SH-SY5Y (cell line): ENCODE results near the gene SIGMAR1.

ENCODE experiments used
- GATA2 ChIP-seq: IDR thresholded peaks from 2 replicates; pipeline ENCODE4 v1.6.1; 2011; ENCODE audit warnings: mild to moderate bottlenecking, low read depth, low read length
- GATA3 ChIP-seq: IDR thresholded peaks from 2 replicates; pipeline ENCODE4 v1.6.1; 2011; ENCODE audit warnings: low read depth, mild to moderate bottlenecking, low read length, moderate library complexity

The SIGMAR1 gene

GRCh38 chr9:34606905-34607304 is 30.7 kb downstream of the SIGMAR1 start:
- no peak for TF ChIP-seq GATA3
- TF ChIP-seq GATA2 = no peak

GRCh38 chr9:34606190-34606589 is 31.4 kb downstream of the SIGMAR1 start:
- no peak for TF ChIP-seq GATA2
- TF ChIP-seq GATA3 = no peak

GRCh38 chr9:34603610-34604231 is 33.9 kb downstream of the SIGMAR1 start:
- no peak for TF ChIP-seq GATA3
- TF ChIP-seq GATA2 = no peak

GRCh38 chr9:34601937-34602573 is 35.5 kb downstream of the SIGMAR1 start:
- TF ChIP-seq GATA2 (no peak), GATA3 (no peak)

- TF ChIP-seq GATA2 = no peak
- no peak for TF ChIP-seq GATA3
Measured at GRCh38 chr9:34600908-34601307, 36.7 kb downstream of the SIGMAR1 start.

- no peak for TF ChIP-seq GATA2
- TF ChIP-seq GATA3 = no peak
Measured at GRCh38 chr9:34599546-34599945, 38.0 kb downstream of the SIGMAR1 start.

GRCh38 chr9:34594177-34594576 is 43.4 kb downstream of the SIGMAR1 start:
- TF ChIP-seq GATA2 (no peak), GATA3 (no peak)

- no peak for TF ChIP-seq GATA2
- TF ChIP-seq GATA3 = no peak
Measured at GRCh38 chr9:34592895-34593601, 44.5 kb downstream of the SIGMAR1 start.

GRCh38 chr9:34591917-34592866 is 45.4 kb downstream of the SIGMAR1 start:
- TF ChIP-seq GATA3 (no peak), GATA2 (no peak)

GRCh38 chr9:34591248-34591916 is 46.2 kb downstream of the SIGMAR1 start:
- TF ChIP-seq GATA3 (no peak), GATA2 (no peak)

GRCh38 chr9:34590381-34591247 is 47.0 kb downstream of the SIGMAR1 start:
- TF ChIP-seq GATA2 = no peak
- no peak for TF ChIP-seq GATA3

- TF ChIP-seq GATA2 = no peak
- no peak for TF ChIP-seq GATA3
Measured at GRCh38 chr9:34589636-34590380, 47.8 kb downstream of the SIGMAR1 start, which contains the start of gene CNTFR. Gene CNTFR (minus strand): TSS chr9:34589724. CDS start chr9:34568981, 20,743 bp downstream.
